Immature natural killer cell (primary cell): Measurements from ENCODE around the gene DOK1. TPM values are rescaled to one million over a fixed set of nuclear protein-coding genes. Genes with fewer than 3 reads are reported as not detected.
"Not testable (repeated sequence)": the region's sequence is repeated elsewhere in the genome, so short reads cannot be mapped to it uniquely, and the experiment has no call there.

Source experiments
- DNase-seq, 3 donors: peaks; one replicate each; pipeline ENCODE4 v3.0.0; 2022; ENCODE audit warnings: mixed read lengths in 1 of 3
- H3K27ac Mint-ChIP-seq, 6 donors: one replicate each; pipeline ENCODE4 v1.8.0; 2020; ENCODE audit warnings: mixed read lengths in 6 of 6, mild to moderate bottlenecking in 5 of 6, inconsistent platforms in 4 of 6, moderate library complexity in 3 of 6
- H3K27me3 Mint-ChIP-seq, 3 donors: one replicate each; pipeline ENCODE4 v1.8.0; 2020 to 2021; ENCODE audit warnings: low read depth in 3 of 3, mild to moderate bottlenecking in 3 of 3, mixed read lengths in 3 of 3, moderate library complexity in 3 of 3, inconsistent platforms in 1 of 3
- H3K36me3 Mint-ChIP-seq, 3 donors: one replicate each; pipeline ENCODE4 v1.8.0; 2020; ENCODE audit warnings: mixed read lengths in 3 of 3, inconsistent platforms in 2 of 3, mild to moderate bottlenecking in 2 of 3
- H3K4me1 Mint-ChIP-seq, 2 donors: one replicate each; pipeline ENCODE4 v1.8.0; 2020; ENCODE audit warnings: inconsistent platforms in 2 of 2, mild to moderate bottlenecking in 2 of 2, mixed read lengths in 2 of 2, moderate library complexity in 1 of 2
- H3K4me3 Mint-ChIP-seq, 5 donors: one replicate each; pipeline ENCODE4 v1.8.0; 2020; ENCODE audit warnings: mild to moderate bottlenecking in 5 of 5, mixed read lengths in 5 of 5, inconsistent platforms in 3 of 5, moderate library complexity in 3 of 5
- H3K9me3 Mint-ChIP-seq, 6 donors: one replicate each; pipeline ENCODE4 v1.8.0; 2020; ENCODE audit warnings: mild to moderate bottlenecking in 6 of 6, mixed read lengths in 6 of 6, inconsistent platforms in 4 of 6, moderate library complexity in 3 of 6
- polyA plus RNA-seq, 3 donors: library from polyadenylated mRNA; unstranded; fragments of 300-500 nt; fragmentation: Illumina TruSeq; gene quantifications; one replicate each; pipeline ENCODE4 v1.2.3, GENCODE V29; 2021

The DOK1 gene
- polyA plus RNA-seq, 3 donors from 2014 or later: 18.4 to 42.7 (median 28.4) TPM

GRCh38 chr2:74558284-74559230 lies 4.0 kb downstream of the DOK1 start:
- Mint-ChIP-seq H3K27ac (peak overlapping the region in 2 of 6 donors; percentile 10 to 43), H3K9me3 (no peaks in the 10 kb centered on the region), H3K27me3 (peaks cover 4 to 29% (median 15%) of the 10 kb centered on the region in 3 donors), H3K36me3 (no peaks in the 10 kb centered on the region), H3K4me1 (peaks cover 20 to 21% of the 10 kb centered on the region in 2 donors), H3K4me3 (no peak overlapping the region)
- no peak for DNase-seq

GRCh38 chr2:74559912-74560311 lies 5.4 kb downstream of the DOK1 start:
- no peak overlapping the region for H3K4me3 Mint-ChIP-seq
- H3K36me3 Mint-ChIP-seq: no peaks in the 10 kb centered on the region
- no peaks in the 10 kb centered on the region for H3K9me3 Mint-ChIP-seq
- no peak for DNase-seq
- peaks cover 1 to 30% (median 10%) of the 10 kb centered on the region in 3 donors for H3K27me3 Mint-ChIP-seq
- peak overlapping the region in 1 of 6 donors; percentile 5 for H3K27ac Mint-ChIP-seq
- peaks cover 17 to 20% of the 10 kb centered on the region in 2 donors for H3K4me1 Mint-ChIP-seq

- no peak overlapping the region for H3K27ac Mint-ChIP-seq
- H3K36me3 Mint-ChIP-seq: no peaks in the 10 kb centered on the region
- no peaks in the 10 kb centered on the region for H3K9me3 Mint-ChIP-seq
- no peak overlapping the region for H3K4me3 Mint-ChIP-seq
- H3K27me3 Mint-ChIP-seq: peaks cover 1 to 25% (median 5%) of the 10 kb centered on the region in 3 donors
- DNase-seq: no peak
- peaks cover 11 to 14% of the 10 kb centered on the region in 2 donors for H3K4me1 Mint-ChIP-seq
Measured at GRCh38 chr2:74560591-74560990, 6.1 kb downstream of the DOK1 start.

- not testable (repeated sequence) for H3K4me3 Mint-ChIP-seq, H3K27ac Mint-ChIP-seq, H3K36me3 Mint-ChIP-seq, DNase-seq, H3K9me3 Mint-ChIP-seq, H3K4me1 Mint-ChIP-seq
- H3K27me3 Mint-ChIP-seq: peaks cover 1 to 24% (median 8%) of the 10 kb centered on the region in 3 donors
Measured at GRCh38 chr2:74561022-74561421, 6.5 kb downstream of the DOK1 start.

- peaks cover 4 to 23% (median 10%) of the 10 kb centered on the region in 3 donors for H3K27me3 Mint-ChIP-seq
- H3K36me3 Mint-ChIP-seq: no peaks in the 10 kb centered on the region
- no peaks in the 10 kb centered on the region for H3K9me3 Mint-ChIP-seq
- no peak overlapping the region for H3K27ac Mint-ChIP-seq
- DNase-seq: no peak
- H3K4me1 Mint-ChIP-seq: peaks cover 4 to 6% of the 10 kb centered on the region in 2 donors
- H3K4me3 Mint-ChIP-seq: no peak overlapping the region
Measured at GRCh38 chr2:74562126-74562775, 7.7 kb downstream of the DOK1 start.

GRCh38 chr2:74564222-74564621 lies 9.7 kb downstream of the DOK1 start:
- no peak overlapping the region for H3K4me3 Mint-ChIP-seq
- DNase-seq: no peak
- H3K27ac Mint-ChIP-seq: no peak overlapping the region
- H3K27me3 Mint-ChIP-seq: peaks cover 9 to 23% (median 13%) of the 10 kb centered on the region in 3 donors
- H3K9me3 Mint-ChIP-seq: no peaks in the 10 kb centered on the region
- peaks cover 4 to 6% of the 10 kb centered on the region in 2 donors for H3K4me1 Mint-ChIP-seq
- H3K36me3 Mint-ChIP-seq: no peaks in the 10 kb centered on the region

GRCh38 chr2:74566076-74566753 lies 11.7 kb downstream of the DOK1 start:
- DNase-seq: no peak
- Mint-ChIP-seq H3K27me3 (peaks cover 7 to 20% (median 13%) of the 10 kb centered on the region in 3 donors), H3K4me3 (no peak overlapping the region), H3K9me3 (no peaks in the 10 kb centered on the region), H3K4me1 (peaks cover 0 to 1% of the 10 kb centered on the region in 2 donors), H3K27ac (no peak overlapping the region), H3K36me3 (no peaks in the 10 kb centered on the region)

GRCh38 chr2:74566754-74567085 lies 12.2 kb downstream of the DOK1 start:
- Mint-ChIP-seq H3K27ac (no peak overlapping the region), H3K9me3 (no peaks in the 10 kb centered on the region), H3K36me3 (no peaks in the 10 kb centered on the region), H3K4me1 (peaks cover 0 to 1% of the 10 kb centered on the region in 2 donors), H3K4me3 (no peak overlapping the region), H3K27me3 (peaks cover 7 to 19% (median 13%) of the 10 kb centered on the region in 3 donors)
- no peak for DNase-seq

GRCh38 chr2:74567881-74568280 lies 13.4 kb downstream of the DOK1 start:
- DNase-seq: no peak
- H3K27ac Mint-ChIP-seq: no peak overlapping the region
- no peak overlapping the region for H3K4me3 Mint-ChIP-seq
- H3K36me3 Mint-ChIP-seq: no peaks in the 10 kb centered on the region
- H3K4me1 Mint-ChIP-seq: no peaks in the 10 kb centered on the region
- peaks cover 7 to 11% (median 9%) of the 10 kb centered on the region in 3 donors for H3K27me3 Mint-ChIP-seq
- H3K9me3 Mint-ChIP-seq: no peaks in the 10 kb centered on the region

GRCh38 chr2:74569686-74570085 lies 15.2 kb downstream of the DOK1 start:
- peaks cover 2 to 8% (median 7%) of the 10 kb centered on the region in 3 donors for H3K27me3 Mint-ChIP-seq
- H3K27ac Mint-ChIP-seq: no peak overlapping the region
- H3K9me3 Mint-ChIP-seq: no peaks in the 10 kb centered on the region
- no peak for DNase-seq
- H3K36me3 Mint-ChIP-seq: no peaks in the 10 kb centered on the region
- no peak overlapping the region for H3K4me3 Mint-ChIP-seq
- H3K4me1 Mint-ChIP-seq: peaks cover 13 to 14% of the 10 kb centered on the region in 2 donors

- DNase-seq: no peak
- peaks cover 14 to 16% of the 10 kb centered on the region in 2 donors for H3K4me1 Mint-ChIP-seq
- no peaks in the 10 kb centered on the region for H3K9me3 Mint-ChIP-seq
- peaks cover 2 to 9% (median 4%) of the 10 kb centered on the region in 3 donors for H3K27me3 Mint-ChIP-seq
- no peak overlapping the region for H3K27ac Mint-ChIP-seq
- no peaks in the 10 kb centered on the region for H3K36me3 Mint-ChIP-seq
- H3K4me3 Mint-ChIP-seq: no peak overlapping the region
Measured at GRCh38 chr2:74571058-74571457, 16.5 kb downstream of the DOK1 start.

- Mint-ChIP-seq H3K36me3 (no peaks in the 10 kb centered on the region), H3K27me3 (peaks cover 2 to 9% (median 4%) of the 10 kb centered on the region in 3 donors), H3K4me3 (no peak overlapping the region), H3K4me1 (peaks cover 14 to 16% of the 10 kb centered on the region in 2 donors), H3K27ac (no peak overlapping the region), H3K9me3 (peaks cover 0 to 2% (median 0%) of the 10 kb centered on the region in 6 donors)
- no peak for DNase-seq
Measured at GRCh38 chr2:74572178-74572925, 17.8 kb downstream of the DOK1 start.
